Measurements from ENCODE around the gene GRM8. TPM values are rescaled to one million over a fixed set of nuclear protein-coding genes. Genes with fewer than 3 reads are reported as not detected.

The GRM8 gene
- total and polyA plus RNA-seq, 10 of the 15 experiments (the other 5 are each of a cell fraction or from before 2014, with no cell fraction given) = 0.33 to 7.1 (median 0.45) TPM; not detected in 2

DNA sequence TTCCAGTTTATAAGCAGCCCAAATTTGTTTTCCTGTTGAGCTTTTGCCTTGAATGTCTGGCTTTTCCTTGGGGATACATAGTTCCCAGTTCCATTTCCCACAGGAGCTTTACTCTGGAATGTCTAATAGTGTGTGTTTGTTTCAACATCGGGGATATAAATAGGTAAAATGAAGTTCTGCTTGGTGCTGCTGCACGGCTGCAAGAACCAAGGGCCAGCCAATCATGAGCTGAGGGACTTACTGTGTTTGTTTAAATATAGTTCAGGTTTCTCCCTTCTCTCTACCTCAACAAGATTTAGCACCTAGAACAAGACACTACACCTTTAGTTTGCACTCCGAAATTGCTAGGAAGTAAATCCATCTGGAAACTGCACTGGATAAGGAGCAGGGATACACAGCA lies 43.9 kb downstream of the GRM8 start:
- H3K9ac ChIP-seq (ENCODE audit: control insufficient read depth, insufficient read depth, low read length) = no peak overlapping the region
- no peak for FAIRE-seq
- POLR2A ChIA-PET = no interaction called here

More for the DNA sequence above, 43.9 kb downstream of the GRM8 start:
- Histone ChIP-seq H3K27ac (ENCODE audit: control insufficient read depth, insufficient read depth) (no peak overlapping the region), H3K79me2 (ENCODE audit: control insufficient read depth, insufficient read depth, low read length) (no peaks in the 10 kb centered on the region), H2AFZ (ENCODE audit: control insufficient read depth, low read depth, low read length) (no peak overlapping the region), H3K4me3 (no peak overlapping the region), H3K9me3 (replicated peaks; ENCODE audit: control insufficient read depth, insufficient read depth, low read length) (no peaks in the 10 kb centered on the region), H3K4me2 (ENCODE audit: control insufficient read depth, insufficient read depth) (no peak overlapping the region), H3K27me3 (replicated peaks in 1 of 2; ENCODE audit: control insufficient read depth in 2 of 2, insufficient read depth in 2 of 2, low read length in 1 of 2) (no peaks in the 10 kb centered on the region), H3K4me1 (ENCODE audit: control insufficient read depth, insufficient read depth, low read length) (no peaks in the 10 kb centered on the region), H4K20me1 (ENCODE audit: control insufficient read depth, insufficient read depth) (no peaks in the 10 kb centered on the region), H3K36me3 (ENCODE audit: control insufficient read depth in 2 of 2, insufficient read depth in 2 of 2, low read length in 1 of 2) (no peaks in the 10 kb centered on the region)
- BruUV-seq (replicated peaks) = no TSS peak
- ChIA-PET CTCF (no interaction called here), RAD21 (ENCODE audit: unreplicated experiment) (no interaction called here), SMC1A (ENCODE audit: uncharacterized antibody, unreplicated experiment) (no interaction called here)
- in situ Hi-C loops (cut with MboI) (no loop called here), intact Hi-C loops (cut with micrococcal nuclease; ENCODE audit: unreplicated experiment) (no loop called here)
- TF ChIP-seq HDAC2 (IDR thresholded peaks at IDR 0.05) (no peak), EGR1 (IDR thresholded peaks at IDR 0.05; ENCODE audit: borderline replicate concordance in 1 of 2, low read depth in 2 of 2, low read length in 2 of 2) (no peak), KAT2A (conservative IDR thresholded peaks at IDR 0.05; ENCODE audit: control insufficient read depth, low read depth, low read length) (no peak), HDGF (IDR thresholded peaks at IDR 0.05) (no peak), SUPT20H (IDR thresholded peaks at IDR 0.05; ENCODE audit: borderline replicate concordance, control insufficient read depth, low read depth, low read length) (no peak), FOXM1 (IDR thresholded peaks at IDR 0.05; ENCODE audit: low read depth, low read length) (no peak), IRF4 (IDR thresholded peaks at IDR 0.05; ENCODE audit: low read depth, low read length) (no peak), POLR2AphosphoS2 (IDR thresholded peaks at IDR 0.05; ENCODE audit: low read depth, low read length) (no peak), FOXK2 (IDR thresholded peaks at IDR 0.05) (no peak), CREB1 (IDR thresholded peaks at IDR 0.05; ENCODE audit: low read depth) (no peak), CUX1 (IDR thresholded peaks at IDR 0.05; ENCODE audit: insufficient replicate concordance, low read depth, low read length) (no peak), RAD21 (IDR thresholded peaks at IDR 0.05; ENCODE audit: insufficient read depth, low read depth, low read length) (no peak), PML (IDR thresholded peaks at IDR 0.05; ENCODE audit: low read length) (no peak), GATAD2B (conservative IDR thresholded peaks at IDR 0.05; ENCODE audit: low read depth) (no peak)
- DNase-seq (ENCODE audit: low read depth, low spot score) (no peak), ATAC-seq (no peak)
- WGBS (ENCODE audit: insufficient coverage, insufficient replicate concordance, low lambda C conversion rate, missing lambda C conversion rate) = 0% methylated on average over 3 of the region's 3 CpGs

Data from GM12878 (cell line).